OCI-M2 (cell line): ENCODE data around the gene RBMS3.

Source experiments
- DNase-seq: peaks from one replicate; lab custom pipeline; 2025; ENCODE audit not compliant: unreplicated experiment; lab: John Stamatoyannopoulos, UW

Gene RBMS3

GRCh38 chr3:29275309-29275708 lies 5.6 kb upstream of the RBMS3 start:
- DNase-seq: no peak

GRCh38 chr3:29277249-29277648 lies 3.6 kb upstream of the RBMS3 start:
- DNase-seq: no peak

DNA sequence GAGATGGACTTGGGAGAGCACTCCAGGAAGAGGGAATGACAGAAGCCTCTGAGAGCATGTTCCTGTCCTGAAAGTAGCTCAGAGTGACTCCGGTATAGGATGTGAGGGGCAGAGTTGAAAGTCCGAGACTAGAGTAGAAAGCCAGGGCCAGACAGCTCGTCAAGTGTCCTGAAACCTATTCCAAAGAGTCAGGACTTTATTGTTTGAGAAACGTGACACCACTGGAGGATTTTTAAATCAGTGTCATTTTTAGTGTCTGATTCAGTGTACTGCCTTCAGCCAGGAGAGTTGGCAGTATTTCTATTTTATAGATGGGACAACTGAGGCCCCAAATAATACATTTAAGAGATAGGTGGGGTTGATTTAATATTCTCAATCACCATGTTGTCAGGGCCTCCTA lies 1.6 kb upstream of the RBMS3 start:
- no peak for DNase-seq

DNA sequence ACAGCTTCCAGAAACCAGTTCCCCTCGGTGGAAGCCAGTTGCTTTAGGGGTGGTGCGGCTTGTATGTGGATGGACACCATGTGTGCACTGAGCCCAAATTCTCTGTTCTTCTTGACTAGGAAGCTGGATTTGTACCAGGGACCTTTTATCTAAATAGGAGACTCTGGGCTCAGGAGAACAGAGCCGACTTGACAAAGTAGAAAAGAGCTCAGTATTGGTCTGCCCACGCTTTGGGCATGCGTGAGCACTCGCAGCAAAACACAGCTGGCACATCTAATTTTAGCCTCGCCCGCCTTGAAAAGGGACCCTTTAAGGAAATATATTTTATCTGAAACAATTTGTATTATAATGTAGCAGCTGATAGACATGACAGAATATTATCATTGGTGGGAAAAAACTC lies 1.1 kb upstream of the RBMS3 start:
- no peak for DNase-seq

GRCh38 chr3:29281094-29281343 lies 148 bp downstream of the RBMS3 start:
- no peak for DNase-seq

DNA sequence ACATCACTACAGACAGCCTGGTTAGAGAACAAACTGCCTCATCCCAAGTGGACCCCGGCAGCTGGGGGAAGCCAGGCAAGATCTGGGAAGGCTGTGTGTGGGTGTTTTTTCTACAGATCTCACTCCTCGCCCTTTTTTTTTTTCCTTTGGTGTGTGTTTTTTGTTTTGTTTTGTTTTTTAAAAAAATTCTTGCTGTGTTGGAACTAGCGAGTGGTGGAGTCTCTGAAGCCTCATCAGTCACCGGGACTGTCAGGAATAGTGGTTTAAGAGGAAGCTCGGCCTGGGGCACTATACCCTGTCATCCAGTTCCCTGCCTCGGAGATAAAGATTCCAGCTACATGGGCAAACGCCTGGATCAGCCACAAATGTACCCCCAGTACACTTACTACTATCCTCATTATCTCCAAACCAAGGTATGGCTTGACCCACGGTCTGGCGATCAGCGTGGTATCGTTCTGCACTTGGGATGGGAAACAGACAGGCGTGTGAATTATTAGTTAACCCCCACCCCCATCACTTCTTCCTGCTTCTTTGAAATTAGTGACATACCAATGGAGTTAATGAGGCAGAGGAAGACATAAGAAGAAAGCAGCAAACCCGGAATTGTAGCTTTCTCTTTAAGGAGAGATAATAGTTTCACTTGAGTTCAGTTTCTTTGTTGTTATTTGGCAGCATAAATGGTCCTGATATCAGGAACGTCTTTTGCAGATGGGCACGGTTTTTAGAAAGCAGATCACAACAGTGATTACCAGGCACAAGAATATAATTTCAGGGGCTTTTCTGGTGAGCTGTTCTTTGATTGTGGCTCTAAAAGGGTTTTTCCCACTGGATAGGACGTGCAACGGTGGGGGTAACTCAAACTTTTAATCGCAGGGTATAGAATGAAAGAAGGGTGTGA lies 722 bp downstream of the RBMS3 start:
- DNase-seq: no peak

- no peak for DNase-seq
Measured at GRCh38 chr3:29282427-29283230, 1.8 kb downstream of the RBMS3 start.

- no peak for DNase-seq
Measured at GRCh38 chr3:29283231-29284119, 2.6 kb downstream of the RBMS3 start.

DNA sequence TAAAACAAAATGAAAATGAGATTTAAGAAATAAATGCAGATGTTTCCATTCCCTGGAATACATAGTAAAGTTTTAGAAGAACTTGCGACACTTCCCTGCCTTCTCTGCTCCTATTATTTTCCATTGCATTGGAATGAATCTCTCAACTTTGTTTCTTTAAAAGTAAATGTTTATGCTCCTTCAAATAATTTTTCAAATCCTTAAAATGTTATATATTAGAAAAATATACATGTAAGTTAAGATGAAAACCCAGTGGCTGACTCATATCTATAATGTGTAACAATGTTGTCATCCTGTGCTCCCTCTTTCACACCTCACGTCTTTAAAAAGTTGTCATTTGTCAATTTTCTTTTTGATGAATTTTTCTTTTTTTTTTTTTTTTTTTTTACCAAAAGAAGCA lies 3.6 kb downstream of the RBMS3 start:
- no peak for DNase-seq

DNA sequence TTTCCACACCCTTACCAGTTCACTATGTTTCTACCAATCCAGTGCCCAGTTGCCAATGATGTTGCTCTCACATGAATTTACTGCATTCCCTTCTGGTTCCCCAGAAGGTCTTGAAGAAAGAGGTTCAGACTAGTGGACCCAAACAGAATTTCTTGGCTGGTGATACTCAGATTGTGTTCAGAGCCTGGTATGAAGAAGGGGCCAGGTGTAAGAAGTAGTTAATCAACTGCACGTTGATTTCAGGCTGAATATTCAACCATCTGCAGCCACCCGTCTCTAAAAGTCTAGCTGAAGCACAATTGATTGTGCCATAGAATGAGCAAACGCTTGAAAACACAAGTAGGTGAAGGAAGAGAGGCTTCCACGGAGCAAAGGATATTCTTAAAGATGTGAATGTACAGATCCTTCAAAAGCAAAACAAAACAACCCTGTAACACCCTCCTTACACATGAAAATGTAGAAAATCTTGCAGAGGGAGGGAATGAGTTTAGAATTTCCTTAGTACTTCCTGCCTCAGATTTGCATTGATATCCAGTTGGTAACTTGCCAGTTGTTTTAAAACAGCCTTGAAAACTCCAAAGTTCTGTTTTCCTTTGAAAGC lies 4.7 kb downstream of the RBMS3 start:
- no peak for DNase-seq

DNA sequence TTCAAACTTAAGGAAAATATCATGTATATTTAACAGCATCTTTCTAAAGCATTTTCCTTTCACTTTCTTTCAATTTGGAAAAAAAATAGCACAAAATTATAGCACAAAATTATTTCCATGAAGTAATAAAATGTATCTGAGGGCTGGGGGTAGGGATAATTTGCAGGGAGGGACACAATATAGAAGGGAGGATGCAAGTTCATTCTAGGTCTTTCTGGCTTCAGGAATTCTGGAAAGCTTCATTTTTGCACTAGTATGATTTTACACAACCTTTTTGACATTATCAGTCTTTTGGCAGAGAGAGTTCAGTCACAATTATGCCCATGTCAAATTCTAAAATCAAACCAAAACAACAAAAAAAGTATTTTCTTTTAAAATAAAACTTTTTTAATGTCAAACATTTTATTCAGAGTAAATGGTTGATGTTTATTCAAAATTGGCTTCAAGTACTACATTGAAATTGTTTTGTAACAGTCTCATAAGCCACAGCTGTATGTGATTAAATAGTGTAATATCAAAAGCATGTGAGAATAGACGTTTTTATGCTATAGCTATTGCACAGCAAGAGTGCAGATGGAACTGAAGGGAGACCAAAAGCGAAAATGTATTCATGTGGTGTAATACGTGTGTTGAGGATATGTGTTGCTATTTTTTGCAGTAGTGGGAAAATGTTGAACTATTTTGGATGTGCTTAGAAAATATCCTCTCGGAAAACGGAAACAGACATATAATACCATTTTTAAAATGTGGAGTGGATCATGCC lies 5.8 kb downstream of the RBMS3 start:
- DNase-seq: no peak

DNA sequence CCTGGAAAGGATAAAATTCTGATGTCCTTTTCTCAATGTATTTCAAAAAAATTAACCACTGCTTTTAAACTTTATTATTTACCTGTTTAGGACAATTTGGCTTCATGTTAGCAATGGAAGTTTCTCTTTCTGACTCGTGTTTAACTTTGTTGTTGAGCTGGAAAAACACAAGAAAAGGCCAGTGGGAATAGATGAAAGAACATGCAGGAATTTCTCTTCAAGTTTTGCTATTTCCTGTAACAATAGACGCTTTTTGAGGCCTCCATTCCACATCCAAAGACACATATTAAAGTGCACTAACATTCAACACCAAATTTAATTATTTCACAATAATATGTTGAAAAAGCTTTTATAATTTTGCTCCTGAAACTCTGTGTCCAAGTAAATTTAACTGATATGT lies 9.7 kb downstream of the RBMS3 start:
- DNase-seq: no peak

DNA sequence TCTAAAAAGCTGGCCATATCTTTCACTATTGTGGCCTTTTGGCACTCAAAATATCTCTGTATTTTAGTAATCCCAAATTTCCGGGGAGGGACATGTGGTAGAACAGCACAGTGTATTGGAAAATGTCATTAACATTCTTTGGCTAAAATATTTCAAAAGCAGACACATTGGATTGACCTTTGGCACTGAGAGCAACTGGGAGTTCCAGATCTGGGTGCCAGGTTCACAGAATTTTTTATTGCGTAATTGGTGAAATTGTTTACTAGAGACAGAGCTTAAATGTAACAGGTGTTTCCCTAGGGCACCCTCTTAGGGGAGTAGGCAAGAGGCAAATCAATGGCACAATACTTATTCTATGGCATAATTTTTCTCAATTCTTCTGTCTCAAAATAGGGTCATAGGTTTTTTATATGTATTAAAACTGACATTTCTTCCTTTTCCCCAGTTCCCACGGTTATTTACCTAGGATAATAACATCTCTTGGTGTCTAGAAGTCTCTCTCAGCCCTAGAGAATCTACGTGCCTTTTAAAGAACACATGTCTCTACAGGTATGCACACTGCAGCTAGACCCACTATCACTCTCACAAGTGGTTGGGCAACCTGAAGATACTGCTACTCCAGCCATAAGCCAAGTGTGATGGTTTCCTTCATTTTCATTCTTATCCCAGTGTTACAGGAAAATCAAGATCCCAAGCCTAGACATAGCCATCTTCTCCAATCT lies 10.6 kb downstream of the RBMS3 start:
- no peak for DNase-seq

DNA sequence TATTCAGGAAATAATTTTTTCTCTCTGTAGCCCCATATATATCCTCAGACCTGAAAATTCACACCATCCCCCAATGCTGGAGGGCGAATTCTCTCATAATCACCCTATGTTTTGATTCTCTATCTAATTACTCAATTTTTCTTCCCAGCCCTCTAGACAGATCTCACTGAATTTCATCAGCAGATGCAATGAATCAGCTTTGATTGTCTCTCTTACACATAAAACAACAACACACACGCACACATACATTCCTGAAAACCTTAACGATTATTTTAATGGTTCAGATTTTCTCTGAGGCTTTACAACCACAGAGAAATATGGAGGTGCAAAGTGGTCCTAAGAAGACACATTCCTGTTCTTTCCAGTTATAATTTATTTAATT lies 11.1 kb downstream of the RBMS3 start:
- no peak for DNase-seq

GRCh38 chr3:29293421-29293820 lies 12.6 kb downstream of the RBMS3 start:
- no peak for DNase-seq

DNA sequence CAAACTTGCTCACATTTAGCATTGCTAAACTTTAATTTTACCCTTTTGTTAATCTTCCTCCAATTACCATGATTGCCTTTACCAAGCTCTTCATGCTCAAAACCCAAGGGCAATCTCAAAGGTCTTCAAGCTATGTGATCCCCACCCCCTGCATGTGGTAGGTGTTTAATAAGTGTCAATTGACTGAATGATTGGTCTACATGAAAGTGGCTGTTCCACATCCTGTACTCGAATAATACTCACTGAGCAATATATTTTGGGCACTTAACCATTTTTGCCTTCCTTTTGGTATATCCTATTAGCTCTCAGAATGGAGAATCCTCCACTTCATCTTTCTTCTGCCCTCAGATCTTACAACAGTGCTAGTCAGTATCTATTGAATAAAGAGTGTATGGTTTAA lies 17.1 kb downstream of the RBMS3 start:
- DNase-seq: no peak

- no peak for DNase-seq
Measured at GRCh38 chr3:29301332-29302019, 20.6 kb downstream of the RBMS3 start.

GRCh38 chr3:29302619-29303018 lies 21.7 kb downstream of the RBMS3 start:
- no peak for DNase-seq

GRCh38 chr3:29307295-29307694 lies 26.4 kb downstream of the RBMS3 start:
- no peak for DNase-seq
